ENCODE results near the gene NOX3.

GRCh38 chr6:155419161-155419560 is 36.5 kb downstream of the NOX3 start:
- no peak for TF ChIP-seq FOXP2 (optimal IDR thresholded peaks at IDR 0.05; ENCODE audit: control extremely low read depth, extremely low read length, insufficient read depth)
- TF ChIP-seq EZH2 (IDR thresholded peaks at IDR 0.05): no peak
- no peak for TF ChIP-seq POLR2AphosphoS5 (IDR thresholded peaks at IDR 0.05; ENCODE audit: borderline replicate concordance, low read depth, low read length)
